SK-N-SH (cell line): ENCODE measurements around the gene FBXO47. TPM values are rescaled to one million over a fixed set of nuclear protein-coding genes. Genes with fewer than 3 reads are reported as not detected.

Experiments
- CTCF ChIA-PET: fragments of 300-600, 350-600 bp; formaldehyde crosslinking; extraction: SDS; loops from one replicate; lab custom pipeline; 2021; lab: Yijun Ruan, JAX
- POLR2A ChIA-PET: fragments of 350-600 bp; sonication (Branson Sonifier 250); formaldehyde crosslinking; extraction: SDS; loops from one replicate; lab custom pipeline; 2020; ENCODE audit warnings: antibody characterized with exemption, inconsistent platforms; lab: Yijun Ruan, JAX
- DNase-seq: peaks from one replicate; pipeline ENCODE4 v3.0.0; 2012
- H2AFZ ChIP-seq: fragments of 200-600 bp; sonication (generic); 2 replicates; pipeline ENCODE4 v1.8.1; 2016; ENCODE audit warnings: antibody characterized with exemption, mild to moderate bottlenecking, low read depth
- H3F3A ChIP-seq: fragments of 200-600 bp; sonication (generic); replicated peaks from 2 replicates; pipeline ENCODE3; 2016; ENCODE audit warnings: antibody characterized with exemption, mild to moderate bottlenecking; ENCODE audit not compliant: insufficient read depth
- H3K27ac ChIP-seq, 2 experiments: fragments of 200-500 bp in 1 of 2; fragments of 200-600 bp in 1 of 2; sonication (Bioruptor generic) in 1 of 2; sonication (generic), shearing (Covaris generic) in 1 of 2; 2 replicates each; pipeline versions ENCODE4 v1.5.1 to v1.6.1; 2014 to 2016; ENCODE audit warnings: low read depth in 2 of 2, inconsistent platforms in 1 of 2, low read length in 1 of 2, mild to moderate bottlenecking in 1 of 2, mixed read lengths in 1 of 2
- H3K27me3 ChIP-seq: fragments of 200-600 bp; sonication (generic), shearing (Covaris generic); 2 replicates; pipeline ENCODE4 v1.6.1; 2016; ENCODE audit warnings: mixed run types; ENCODE audit not compliant: insufficient read depth
- H3K36me3 ChIP-seq, 2 experiments: fragments of 200-500 bp in 1 of 2; fragments of 200-600 bp in 1 of 2; sonication (Bioruptor generic) in 1 of 2; sonication (generic) in 1 of 2; replicated peaks in 1 of 2; 2 replicates each; pipeline versions ENCODE3 to v1.5.1; 2014 to 2016; ENCODE audit warnings: low read length in 1 of 2, mild to moderate bottlenecking in 1 of 2; ENCODE audit not compliant: insufficient read depth in 2 of 2, control insufficient read depth in 1 of 2
- H3K4me1 ChIP-seq, 2 experiments: fragments of 200-500 bp in 1 of 2; fragments of 200-600 bp in 1 of 2; sonication (Bioruptor generic) in 1 of 2; sonication (generic), shearing (Covaris generic) in 1 of 2; 2 replicates each; pipeline versions ENCODE4 v1.5.1 to v1.6.1; 2014 to 2016; ENCODE audit warnings: low read depth in 1 of 2, low read length in 1 of 2, mixed run types in 1 of 2; ENCODE audit not compliant: insufficient read depth in 2 of 2, control insufficient read depth in 1 of 2
- H3K4me2 ChIP-seq: fragments of 200-600 bp; sonication (generic), shearing (Covaris generic); 2 replicates; pipeline ENCODE4 v1.6.1; 2017; ENCODE audit warnings: mixed run types
- H3K4me3 ChIP-seq, 2 experiments: fragments of 200-500 bp in 1 of 2; fragments of 200-600 bp in 1 of 2; sonication (Bioruptor generic) in 1 of 2; sonication (generic), shearing (Covaris generic) in 1 of 2; 2 replicates each; pipeline versions ENCODE4 v1.5.1 to v1.8.1; 2014 to 2016; ENCODE audit warnings: low read depth in 2 of 2, inconsistent platforms in 1 of 2, low read length in 1 of 2, mild to moderate bottlenecking in 1 of 2, mixed read lengths in 1 of 2, moderate library complexity in 1 of 2
- H3K79me2 ChIP-seq: fragments of 200-600 bp; sonication (generic); 2 replicates; pipeline ENCODE4 v1.8.1; 2017; ENCODE audit warnings: mild to moderate bottlenecking; ENCODE audit not compliant: insufficient read depth
- H3K9ac ChIP-seq: fragments of 200-600 bp; sonication (generic); 2 replicates; pipeline ENCODE4 v1.6.1; 2017; ENCODE audit warnings: mixed run types
- H3K9me2 ChIP-seq: fragments of 200-600 bp; sonication (generic); 2 replicates; pipeline ENCODE4 v1.6.1; 2017; ENCODE audit warnings: mixed run types
- H3K9me3 ChIP-seq: fragments of 200-600 bp; sonication (generic); 2 replicates; pipeline ENCODE4 v1.6.1; 2017; ENCODE audit warnings: mixed run types, mild to moderate bottlenecking, moderate library complexity
- H4K20me1 ChIP-seq: fragments of 200-600 bp; sonication (generic); 2 replicates; pipeline ENCODE4 v1.6.1; 2017; ENCODE audit warnings: mild to moderate bottlenecking, mixed run types; ENCODE audit not compliant: insufficient read depth
- CHD2 ChIP-seq: fragments of 150-350 bp; IDR thresholded peaks from 2 replicates; pipeline ENCODE4 v1.6.1; 2018; ENCODE audit warnings: low read length; ENCODE audit not compliant: partially characterized antibody
- ELF1 ChIP-seq: IDR thresholded peaks from 2 replicates; pipeline ENCODE4 v1.4.0; 2012
- EZH2phosphoT487 ChIP-seq: fragments of 200-600 bp; sonication (generic); IDR thresholded peaks from 2 replicates; pipeline ENCODE4 v1.6.1; 2017; ENCODE audit warnings: low read depth, mixed run types, mild to moderate bottlenecking, antibody characterized with exemption, moderate library complexity, borderline replicate concordance
- FOSL2 ChIP-seq: IDR thresholded peaks from 2 replicates; pipeline ENCODE4 v1.4.0; 2012; ENCODE audit warnings: low read depth, mild to moderate bottlenecking, moderate library complexity, borderline replicate concordance
- FOXJ3 ChIP-seq: sonication (generic); formaldehyde crosslinking; IDR thresholded peaks from 2 replicates; pipeline ENCODE4 v1.5.1; 2020; ENCODE audit warnings: mild to moderate bottlenecking, missing genetic modification reagents
- FOXM1 ChIP-seq: IDR thresholded peaks from 2 replicates; pipeline ENCODE4 v1.4.0; 2012; ENCODE audit warnings: low read depth, mild to moderate bottlenecking
- JUND ChIP-seq: IDR thresholded peaks from 2 replicates; pipeline ENCODE4 v1.4.0; 2012
- MXI1 ChIP-seq: IDR thresholded peaks from 2 replicates; pipeline ENCODE4 v1.6.1; 2012; ENCODE audit warnings: mild to moderate bottlenecking, low read depth, low read length, improper control_type of control experiment
- NFIC ChIP-seq: IDR thresholded peaks from 2 replicates; pipeline ENCODE4 v1.4.0; 2012; ENCODE audit warnings: borderline replicate concordance
- RFX5 ChIP-seq: IDR thresholded peaks from 2 replicates; pipeline ENCODE4 v1.6.1; 2012; ENCODE audit warnings: mild to moderate bottlenecking, improper control_type of control experiment, low read length
- RXRA ChIP-seq: IDR thresholded peaks from 2 replicates; pipeline ENCODE4 v1.4.0; 2012; ENCODE audit warnings: low read depth, mild to moderate bottlenecking, borderline replicate concordance
- TAF1 ChIP-seq: IDR thresholded peaks from 2 replicates; pipeline ENCODE4 v1.6.1; 2012; ENCODE audit warnings: low read depth, mild to moderate bottlenecking, low read length, moderate library complexity, borderline replicate concordance
- TEAD4 ChIP-seq: IDR thresholded peaks from 2 replicates; pipeline ENCODE4 v1.4.0; 2012; ENCODE audit warnings: mild to moderate bottlenecking, borderline replicate concordance; ENCODE audit not compliant: insufficient read depth
- WGBS: methylation state at CpG from one replicate; pipeline ENCODE4 v1.1.6; 2017; ENCODE audit warnings: low lambda C conversion rate; 5-methylcytosine and 5-hydroxymethylcytosine counted together
- polyA plus RNA-seq, 3 experiments: library from polyadenylated mRNA; depleted of rRNA; stranded (reverse); fragments of >200 nt; gene quantifications; 2 replicates each; pipeline ENCODE4 v1.2.3, GENCODE V29; 2012
- TF ChIP-seq, protein P1 (sequence below): IDR thresholded peaks from 2 replicates; pipeline ENCODE4; 2012
- TF ChIP-seq, protein P2 (sequence below): fragments of 200-600 bp; sonication (generic); IDR thresholded peaks from 2 replicates; pipeline ENCODE4 v1.6.1; 2017; ENCODE audit warnings: antibody characterized with exemption, mild to moderate bottlenecking, moderate library complexity
- TF ChIP-seq, protein P3 (sequence below): IDR thresholded peaks from 2 replicates; pipeline ENCODE4 v1.6.1; 2012; ENCODE audit warnings: mild to moderate bottlenecking, low read depth, low read length, moderate library complexity

The FBXO47 gene
- polyA plus RNA-seq, 1 of the 3 experiments (the other 2 are of a cell fraction) = not detected

DNA sequence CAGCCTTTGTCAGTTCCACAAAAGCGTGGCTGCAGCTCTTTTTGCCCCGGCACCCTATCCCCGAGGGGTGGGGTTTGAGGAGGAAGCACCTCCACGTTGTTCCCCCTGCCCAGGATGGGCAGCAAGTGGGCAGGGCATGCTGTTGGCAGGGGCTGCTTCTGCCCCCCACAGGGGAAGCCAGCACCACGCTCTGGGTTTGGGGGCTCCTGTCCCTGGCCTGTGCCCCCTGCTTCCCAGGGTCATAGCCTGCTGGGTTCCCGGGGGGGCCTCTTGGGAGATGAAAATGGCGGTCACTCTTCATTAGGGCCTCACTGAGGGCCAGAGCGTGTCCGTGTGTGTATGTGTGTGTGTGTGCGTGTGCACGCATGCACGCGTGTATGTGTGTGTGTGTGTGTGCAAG lies 74.6 kb downstream of the FBXO47 start:
- ChIA-PET CTCF (no interaction called here), POLR2A (interaction anchor here (1.0 kb wide), 1 partner anchor 238 kb away, joined by 5 read pairs; no protein-coding TSS in a partner anchor)
- Histone ChIP-seq H3K9me2 (no peaks in the 10 kb centered on the region), H3K9ac (no peak overlapping the region), H2AFZ (no peak overlapping the region), H3K4me3 (no peak overlapping the region), H3K79me2 (peaks cover 86% of the 10 kb centered on the region), H3K4me1 (peaks cover 0 to 24% of the 10 kb centered on the region in 2 experiments; a peak in 1 of 4 replicates), H3K27ac (no peak overlapping the region), H4K20me1 (peaks cover 77% of the 10 kb centered on the region), H3K36me3 (peaks cover 38 to 56% of the 10 kb centered on the region in 2 experiments), H3K27me3 (no peaks in the 10 kb centered on the region), H3K4me2 (no peak overlapping the region), H3F3A (peaks cover 15% of the 10 kb centered on the region), H3K9me3 (no peaks in the 10 kb centered on the region)
- DNase-seq = no peak
- WGBS = 95% methylated on average over 11 of the region's 13 CpGs
- TF ChIP-seq, protein P1, sequence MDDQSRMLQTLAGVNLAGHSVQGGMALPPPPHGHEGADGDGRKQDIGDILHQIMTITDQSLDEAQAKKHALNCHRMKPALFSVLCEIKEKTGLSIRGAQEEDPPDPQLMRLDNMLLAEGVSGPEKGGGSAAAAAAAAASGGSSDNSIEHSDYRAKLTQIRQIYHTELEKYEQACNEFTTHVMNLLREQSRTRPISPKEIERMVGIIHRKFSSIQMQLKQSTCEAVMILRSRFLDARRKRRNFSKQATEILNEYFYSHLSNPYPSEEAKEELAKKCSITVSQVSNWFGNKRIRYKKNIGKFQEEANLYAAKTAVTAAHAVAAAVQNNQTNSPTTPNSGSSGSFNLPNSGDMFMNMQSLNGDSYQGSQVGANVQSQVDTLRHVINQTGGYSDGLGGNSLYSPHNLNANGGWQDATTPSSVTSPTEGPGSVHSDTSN = no peak
- no peak for TF ChIP-seq FOSL2
- TF ChIP-seq CHD2 = no peak
- TF ChIP-seq NFIC = no peak
- no peak for TF ChIP-seq EZH2phosphoT487
- no peak for TF ChIP-seq TEAD4
- TF ChIP-seq RXRA = no peak

DNA sequence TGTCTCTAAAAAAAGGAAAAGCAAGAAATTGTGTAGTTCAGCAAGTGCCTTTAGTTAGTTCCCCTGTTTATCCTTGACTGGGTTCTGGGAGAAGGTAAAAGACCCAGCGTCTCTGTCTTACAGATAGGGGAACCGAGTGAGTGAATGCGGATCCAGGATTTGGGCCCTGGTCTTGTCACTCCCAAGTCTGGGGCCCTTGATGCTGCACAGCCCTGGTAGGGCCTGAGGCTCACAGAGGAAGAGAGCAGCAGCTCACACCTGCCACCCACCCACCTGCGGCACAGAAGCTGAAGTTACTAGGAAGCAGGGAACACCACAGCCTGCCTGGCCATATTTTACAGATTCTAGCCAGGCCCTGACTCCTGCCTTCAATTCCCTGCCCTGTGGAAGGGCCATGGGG lies 75.1 kb downstream of the FBXO47 start:
- no peak for DNase-seq
- POLR2A ChIA-PET = no interaction called here
- Histone ChIP-seq H3K36me3 (peaks cover 38 to 60% of the 10 kb centered on the region in 2 experiments), H3K9me2 (no peaks in the 10 kb centered on the region), H3F3A (peaks cover 9% of the 10 kb centered on the region), H3K4me1 (peaks cover 0 to 19% of the 10 kb centered on the region in 2 experiments; a peak in 1 of 4 replicates), H2AFZ (no peak overlapping the region), H3K9me3 (no peaks in the 10 kb centered on the region), H3K4me3 (no peak overlapping the region), H3K9ac (no peak overlapping the region), H3K27me3 (no peaks in the 10 kb centered on the region), H3K4me2 (no peak overlapping the region), H3K79me2 (peaks cover 86% of the 10 kb centered on the region), H3K27ac (no peak overlapping the region), H4K20me1 (peaks cover 77% of the 10 kb centered on the region)
- CTCF ChIA-PET = no interaction called here
- TF ChIP-seq FOXM1 (no peak), RFX5 (no peak)
- 89% methylated on average over 4 of the region's 4 CpGs for WGBS

DNA sequence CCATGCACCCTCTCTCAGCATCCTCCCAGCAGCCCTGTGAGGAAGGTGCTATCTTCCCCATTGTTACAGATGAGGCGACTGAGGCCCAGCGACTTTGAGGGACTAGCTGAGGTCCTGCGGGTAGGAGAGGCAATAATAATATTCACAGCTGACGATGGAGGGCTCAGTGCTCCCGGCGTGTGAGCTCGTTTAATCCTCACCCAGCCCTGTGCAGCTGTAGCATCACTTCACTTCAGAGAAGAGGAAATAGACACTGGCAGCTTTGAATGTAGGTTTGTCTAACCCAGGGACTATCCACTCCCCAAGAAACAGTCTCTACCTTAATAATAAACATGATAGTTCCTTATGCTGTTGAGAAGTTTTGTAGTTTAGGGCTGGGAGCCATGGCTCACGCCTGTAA lies 75.8 kb downstream of the FBXO47 start:
- Histone ChIP-seq H3K4me2 (no peak overlapping the region), H3K36me3 (peaks cover 38 to 60% of the 10 kb centered on the region in 2 experiments), H3F3A (peaks cover 7% of the 10 kb centered on the region), H3K9me2 (no peaks in the 10 kb centered on the region), H3K4me3 (no peak overlapping the region), H3K27ac (no peak overlapping the region), H3K79me2 (peaks cover 87% of the 10 kb centered on the region), H3K9me3 (no peaks in the 10 kb centered on the region), H2AFZ (no peak overlapping the region), H3K4me1 (peaks cover 0 to 12% of the 10 kb centered on the region in 2 experiments; a peak in 1 of 4 replicates), H3K27me3 (no peaks in the 10 kb centered on the region), H4K20me1 (peaks cover 77% of the 10 kb centered on the region), H3K9ac (no peak overlapping the region)
- 94% methylated on average over 8 of the region's 8 CpGs for WGBS
- CTCF ChIA-PET = no interaction called here
- POLR2A ChIA-PET = no interaction called here
- no peak for DNase-seq
- TF ChIP-seq MXI1 (no peak), ELF1 (no peak), EZH2phosphoT487 (no peak), TAF1 (no peak), JUND (no peak), FOXJ3 (no peak)
- TF ChIP-seq, protein P2, sequence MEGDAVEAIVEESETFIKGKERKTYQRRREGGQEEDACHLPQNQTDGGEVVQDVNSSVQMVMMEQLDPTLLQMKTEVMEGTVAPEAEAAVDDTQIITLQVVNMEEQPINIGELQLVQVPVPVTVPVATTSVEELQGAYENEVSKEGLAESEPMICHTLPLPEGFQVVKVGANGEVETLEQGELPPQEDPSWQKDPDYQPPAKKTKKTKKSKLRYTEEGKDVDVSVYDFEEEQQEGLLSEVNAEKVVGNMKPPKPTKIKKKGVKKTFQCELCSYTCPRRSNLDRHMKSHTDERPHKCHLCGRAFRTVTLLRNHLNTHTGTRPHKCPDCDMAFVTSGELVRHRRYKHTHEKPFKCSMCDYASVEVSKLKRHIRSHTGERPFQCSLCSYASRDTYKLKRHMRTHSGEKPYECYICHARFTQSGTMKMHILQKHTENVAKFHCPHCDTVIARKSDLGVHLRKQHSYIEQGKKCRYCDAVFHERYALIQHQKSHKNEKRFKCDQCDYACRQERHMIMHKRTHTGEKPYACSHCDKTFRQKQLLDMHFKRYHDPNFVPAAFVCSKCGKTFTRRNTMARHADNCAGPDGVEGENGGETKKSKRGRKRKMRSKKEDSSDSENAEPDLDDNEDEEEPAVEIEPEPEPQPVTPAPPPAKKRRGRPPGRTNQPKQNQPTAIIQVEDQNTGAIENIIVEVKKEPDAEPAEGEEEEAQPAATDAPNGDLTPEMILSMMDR = no peak
- TF ChIP-seq, protein P3, sequence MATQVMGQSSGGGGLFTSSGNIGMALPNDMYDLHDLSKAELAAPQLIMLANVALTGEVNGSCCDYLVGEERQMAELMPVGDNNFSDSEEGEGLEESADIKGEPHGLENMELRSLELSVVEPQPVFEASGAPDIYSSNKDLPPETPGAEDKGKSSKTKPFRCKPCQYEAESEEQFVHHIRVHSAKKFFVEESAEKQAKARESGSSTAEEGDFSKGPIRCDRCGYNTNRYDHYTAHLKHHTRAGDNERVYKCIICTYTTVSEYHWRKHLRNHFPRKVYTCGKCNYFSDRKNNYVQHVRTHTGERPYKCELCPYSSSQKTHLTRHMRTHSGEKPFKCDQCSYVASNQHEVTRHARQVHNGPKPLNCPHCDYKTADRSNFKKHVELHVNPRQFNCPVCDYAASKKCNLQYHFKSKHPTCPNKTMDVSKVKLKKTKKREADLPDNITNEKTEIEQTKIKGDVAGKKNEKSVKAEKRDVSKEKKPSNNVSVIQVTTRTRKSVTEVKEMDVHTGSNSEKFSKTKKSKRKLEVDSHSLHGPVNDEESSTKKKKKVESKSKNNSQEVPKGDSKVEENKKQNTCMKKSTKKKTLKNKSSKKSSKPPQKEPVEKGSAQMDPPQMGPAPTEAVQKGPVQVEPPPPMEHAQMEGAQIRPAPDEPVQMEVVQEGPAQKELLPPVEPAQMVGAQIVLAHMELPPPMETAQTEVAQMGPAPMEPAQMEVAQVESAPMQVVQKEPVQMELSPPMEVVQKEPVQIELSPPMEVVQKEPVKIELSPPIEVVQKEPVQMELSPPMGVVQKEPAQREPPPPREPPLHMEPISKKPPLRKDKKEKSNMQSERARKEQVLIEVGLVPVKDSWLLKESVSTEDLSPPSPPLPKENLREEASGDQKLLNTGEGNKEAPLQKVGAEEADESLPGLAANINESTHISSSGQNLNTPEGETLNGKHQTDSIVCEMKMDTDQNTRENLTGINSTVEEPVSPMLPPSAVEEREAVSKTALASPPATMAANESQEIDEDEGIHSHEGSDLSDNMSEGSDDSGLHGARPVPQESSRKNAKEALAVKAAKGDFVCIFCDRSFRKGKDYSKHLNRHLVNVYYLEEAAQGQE = no peak
